ENCODE measurements around the gene MAP3K5. TPM values are rescaled to one million over a fixed set of nuclear protein-coding genes. Genes with fewer than 3 reads are reported as not detected.

Gene MAP3K5
- total and polyA plus RNA-seq, 2 donors (not counting 3 experiments of a cell fraction or from before 2014, with no cell fraction given): 1.5 to 7.0 TPM

DNA sequence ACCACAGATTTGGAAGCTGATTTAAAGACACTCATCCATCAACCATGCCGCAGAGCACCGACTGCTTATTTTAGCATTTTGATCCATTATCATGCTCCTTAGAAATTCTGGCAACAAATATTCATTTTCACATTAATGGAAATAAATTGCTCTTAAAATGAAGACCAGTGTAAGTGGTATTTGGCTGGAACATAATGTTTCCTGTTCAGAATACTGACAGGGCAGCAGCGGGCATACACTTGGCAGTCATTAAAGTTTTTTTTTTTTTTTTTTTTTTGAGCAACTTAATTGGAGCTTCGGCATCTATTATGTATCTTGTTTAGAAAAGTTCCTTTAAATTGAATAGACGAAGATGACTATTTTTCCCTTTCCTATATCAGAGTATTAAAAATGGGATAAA, 47.4 kb downstream of the MAP3K5 start:
- Histone ChIP-seq H3K27ac (ENCODE audit: insufficient read depth, low read depth, low read length) (no peak overlapping the region), H3K36me3 (ENCODE audit: control insufficient read depth in 2 of 2, extremely low read depth in 1 of 2, insufficient read depth in 2 of 2, low read length in 2 of 2) (no peaks in the 10 kb centered on the region), H3K4me3 (replicated peaks in 1 of 3; ENCODE audit: insufficient read depth in 1 of 3, low read depth in 1 of 3, low read length in 3 of 3) (no peak overlapping the region), H3K9me3 (replicated peaks; ENCODE audit: control insufficient read depth, insufficient read depth, low read length) (no peaks in the 10 kb centered on the region), H3K9ac (replicated peaks; ENCODE audit: extremely low read depth, insufficient read depth, low read length) (no peak overlapping the region), H3K9me1 (replicated peaks; ENCODE audit: control insufficient read depth, extremely low read depth, insufficient read depth, low read length) (no peaks in the 10 kb centered on the region), H3K79me2 (ENCODE audit: control insufficient read depth, insufficient read depth, low read length) (no peaks in the 10 kb centered on the region), H3K4me1 (ENCODE audit: control insufficient read depth, extremely low read depth, insufficient read depth, low read length) (no peaks in the 10 kb centered on the region), H3K4me2 (ENCODE audit: insufficient read depth, low read length) (no peak overlapping the region), H4K20me1 (replicated peaks; ENCODE audit: control insufficient read depth, extremely low read depth, insufficient read depth, low read length) (no peaks in the 10 kb centered on the region), H3K27me3 (ENCODE audit: control insufficient read depth in 2 of 2, insufficient read depth in 2 of 2, low read length in 2 of 2) (no peaks in the 10 kb centered on the region), H2AFZ (ENCODE audit: low read depth, low read length) (no peak overlapping the region)
- BruUV-seq (replicated peaks): no TSS peak
- TF ChIP-seq FOS (IDR thresholded peaks at IDR 0.05; ENCODE audit: borderline replicate concordance, insufficient read depth, low read length) (no peak), GATA2 (IDR thresholded peaks at IDR 0.05; ENCODE audit: insufficient read depth, insufficient read length, low read depth, low read length) (no peak), POLR2A (IDR thresholded peaks at IDR 0.05; ENCODE audit: low read depth, low read length) (no peak), POLR2AphosphoS5 (IDR thresholded peaks at IDR 0.05; ENCODE audit: insufficient read depth, low read depth, low read length) (no peak), MYC (IDR thresholded peaks at IDR 0.05; ENCODE audit: low read depth, low read length) (no peak), EZH2 (IDR thresholded peaks at IDR 0.05; ENCODE audit: borderline replicate concordance, low read depth, low read length, severe bottlenecking) (no peak), JUN (IDR thresholded peaks at IDR 0.05; ENCODE audit: borderline replicate concordance, insufficient read depth, insufficient read length, low read depth) (no peak)
- TF ChIP-seq, protein P1, sequence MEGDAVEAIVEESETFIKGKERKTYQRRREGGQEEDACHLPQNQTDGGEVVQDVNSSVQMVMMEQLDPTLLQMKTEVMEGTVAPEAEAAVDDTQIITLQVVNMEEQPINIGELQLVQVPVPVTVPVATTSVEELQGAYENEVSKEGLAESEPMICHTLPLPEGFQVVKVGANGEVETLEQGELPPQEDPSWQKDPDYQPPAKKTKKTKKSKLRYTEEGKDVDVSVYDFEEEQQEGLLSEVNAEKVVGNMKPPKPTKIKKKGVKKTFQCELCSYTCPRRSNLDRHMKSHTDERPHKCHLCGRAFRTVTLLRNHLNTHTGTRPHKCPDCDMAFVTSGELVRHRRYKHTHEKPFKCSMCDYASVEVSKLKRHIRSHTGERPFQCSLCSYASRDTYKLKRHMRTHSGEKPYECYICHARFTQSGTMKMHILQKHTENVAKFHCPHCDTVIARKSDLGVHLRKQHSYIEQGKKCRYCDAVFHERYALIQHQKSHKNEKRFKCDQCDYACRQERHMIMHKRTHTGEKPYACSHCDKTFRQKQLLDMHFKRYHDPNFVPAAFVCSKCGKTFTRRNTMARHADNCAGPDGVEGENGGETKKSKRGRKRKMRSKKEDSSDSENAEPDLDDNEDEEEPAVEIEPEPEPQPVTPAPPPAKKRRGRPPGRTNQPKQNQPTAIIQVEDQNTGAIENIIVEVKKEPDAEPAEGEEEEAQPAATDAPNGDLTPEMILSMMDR (IDR thresholded peaks at IDR 0.05; ENCODE audit: extremely low read depth in 1 of 2, insufficient read depth in 1 of 2, low read depth in 1 of 2, low read length in 2 of 2): no peak
- TF ChIP-seq, protein P2, sequence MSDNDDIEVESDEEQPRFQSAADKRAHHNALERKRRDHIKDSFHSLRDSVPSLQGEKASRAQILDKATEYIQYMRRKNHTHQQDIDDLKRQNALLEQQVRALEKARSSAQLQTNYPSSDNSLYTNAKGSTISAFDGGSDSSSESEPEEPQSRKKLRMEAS (IDR thresholded peaks at IDR 0.05; ENCODE audit: insufficient read depth, insufficient read length): no peak
- intact Hi-C loops (cut with micrococcal nuclease): no loop called here
- ChIA-PET POLR2A (no interaction called here), CTCF (interaction anchor here (0.6 to 3.5 kb wide), 4 partner anchors 29 to 99 kb away, joined by 3 to 14 read pairs (median 4); partner anchors contain the start of gene MAP3K5)
- FAIRE-seq: no peak
- no peak for DNase-seq (ENCODE audit: low read depth, low spot score)
- dilution Hi-C loops (cut with MboI; ENCODE audit: extremely low pct_ligation_motif_present, low sequenced_read_pairs): no loop called here

All from endothelial cell of umbilical vein (primary cell).